HepG2 (cell line): ENCODE results near the gene HBEGF. TPM values are rescaled to one million over a fixed set of nuclear protein-coding genes. Genes with fewer than 3 reads are reported as not detected.
A peak's percentile ranks its signal among the peaks of the same experiment; 100 is the strongest.

Source experiments
- ARID4A ChIP-seq: sonication (generic); formaldehyde crosslinking; IDR thresholded peaks from 2 replicates; pipeline ENCODE4 v1.5.0; 2020; ENCODE audit warnings: mild to moderate bottlenecking, missing genetic modification reagents, borderline replicate concordance
- BRD4 ChIP-seq: sonication (generic); formaldehyde crosslinking; IDR thresholded peaks from 2 replicates; pipeline ENCODE4 v1.4.0; 2020; ENCODE audit warnings: missing genetic modification reagents
- FUBP1 ChIP-seq: sonication (generic); formaldehyde crosslinking; IDR thresholded peaks from 2 replicates; pipeline ENCODE4 v1.5.1; 2020; ENCODE audit warnings: missing genetic modification reagents, mild to moderate bottlenecking, borderline replicate concordance
- GATAD2A ChIP-seq: IDR thresholded peaks from 2 replicates; pipeline ENCODE4 v1.6.1; 2016
- GZF1 ChIP-seq: sonication (generic); formaldehyde crosslinking; IDR thresholded peaks from 2 replicates; pipeline ENCODE4 v1.5.1; 2020; ENCODE audit warnings: mild to moderate bottlenecking, missing genetic modification reagents
- JUN ChIP-seq: sonication (generic); formaldehyde crosslinking; IDR thresholded peaks from 2 replicates; pipeline ENCODE4 v1.4.0; 2020; ENCODE audit warnings: mild to moderate bottlenecking, missing genetic modification reagents
- KDM4B ChIP-seq: sonication (generic); formaldehyde crosslinking; IDR thresholded peaks from 2 replicates; pipeline ENCODE4 v1.4.0; 2020; ENCODE audit warnings: missing genetic modification reagents
- LCORL ChIP-seq, 2 experiments: fragments of 450-650 bp in 1 of 2; sonication (generic) in 1 of 2; formaldehyde crosslinking in 1 of 2; IDR thresholded peaks; 2 replicates each; pipeline versions ENCODE4 v1.5.0 to v1.6.1; 2017 to 2020; ENCODE audit warnings: antibody characterized with exemption in 1 of 2, missing genetic modification reagents in 1 of 2
- PHF20 ChIP-seq: sonication (generic); formaldehyde crosslinking; IDR thresholded peaks from 2 replicates; pipeline ENCODE4 v1.5.0; 2020; ENCODE audit warnings: mild to moderate bottlenecking, missing genetic modification reagents
- RBM22 ChIP-seq: fragments of 200-400 bp; formaldehyde crosslinking; optimal IDR thresholded peaks from 2 replicates; pipeline ENCODE3; 2017; ENCODE audit warnings: mild to moderate bottlenecking, low read length, moderate library complexity
- SNAPC5 ChIP-seq: sonication (generic); formaldehyde crosslinking; IDR thresholded peaks from 2 replicates; pipeline ENCODE4 v1.8.1; 2023; ENCODE audit warnings: mild to moderate bottlenecking, missing genetic modification reagents, borderline replicate concordance
- SOX6 ChIP-seq, 2 experiments: fragments of 450-650 bp in 1 of 2; sonication (generic) in 1 of 2; formaldehyde crosslinking in 1 of 2; IDR thresholded peaks; 2 replicates each; pipeline versions ENCODE4 v1.4.0 to v1.6.1; 2017 to 2020; ENCODE audit warnings: antibody characterized with exemption in 1 of 2, mild to moderate bottlenecking in 1 of 2, missing genetic modification reagents in 1 of 2
- TAF1 ChIP-seq: sonication (generic); formaldehyde crosslinking; IDR thresholded peaks from 2 replicates; pipeline ENCODE4 v1.4.0; 2020; ENCODE audit warnings: missing genetic modification reagents
- TBL1XR1 ChIP-seq: fragments of 150-350 bp; IDR thresholded peaks from 2 replicates; pipeline ENCODE4 v1.6.1; 2014; ENCODE audit warnings: borderline replicate concordance, low read length; ENCODE audit not compliant: partially characterized antibody
- TFAP4 ChIP-seq: sonication (generic); IDR thresholded peaks from 2 replicates; pipeline ENCODE4 v1.6.1; 2016; ENCODE audit warnings: low read depth, borderline replicate concordance
- XBP1 ChIP-seq: sonication (generic); formaldehyde crosslinking; IDR thresholded peaks from 2 replicates; pipeline ENCODE4 v1.5.0; 2020; ENCODE audit warnings: missing genetic modification reagents
- ZFP82 ChIP-seq: sonication (generic); formaldehyde crosslinking; IDR thresholded peaks from 2 replicates; pipeline ENCODE4 v1.5.1; 2020; ENCODE audit warnings: mild to moderate bottlenecking, missing genetic modification reagents, borderline replicate concordance
- ZMAT5 ChIP-seq: sonication (generic); formaldehyde crosslinking; IDR thresholded peaks from 2 replicates; pipeline ENCODE4 v1.5.0; 2020; ENCODE audit warnings: mild to moderate bottlenecking, low read depth, missing genetic modification reagents, borderline replicate concordance
- ZNF121 ChIP-seq: sonication (generic); formaldehyde crosslinking; IDR thresholded peaks from 2 replicates; pipeline ENCODE4 v1.5.0; 2020; ENCODE audit warnings: mild to moderate bottlenecking, missing genetic modification reagents
- ZNF160 ChIP-seq: sonication (generic); formaldehyde crosslinking; IDR thresholded peaks from 2 replicates; pipeline ENCODE4 v1.8.0; 2022; ENCODE audit warnings: mild to moderate bottlenecking, inconsistent platforms, missing genetic modification reagents
- ZNF264 ChIP-seq: sonication (generic); formaldehyde crosslinking; IDR thresholded peaks from 2 replicates; pipeline ENCODE4 v1.4.0; 2020; ENCODE audit warnings: missing genetic modification reagents
- ZNF343 ChIP-seq: sonication (generic); formaldehyde crosslinking; IDR thresholded peaks from 2 replicates; pipeline ENCODE4 v1.4.0; 2020; ENCODE audit warnings: mild to moderate bottlenecking, missing genetic modification reagents
- ZNF878 ChIP-seq: sonication (generic); formaldehyde crosslinking; IDR thresholded peaks from 2 replicates; pipeline ENCODE4 v1.8.1; 2023; ENCODE audit warnings: mild to moderate bottlenecking, missing genetic modification reagents, moderate library complexity
- ZSCAN25 ChIP-seq: sonication (generic); formaldehyde crosslinking; IDR thresholded peaks from 2 replicates; pipeline ENCODE4 v1.8.0; 2022; ENCODE audit warnings: mild to moderate bottlenecking, missing genetic modification reagents
- polyA plus RNA-seq, 8 experiments: library from polyadenylated mRNA; depleted of rRNA in 3 of 8; stranded (reverse) in 7 of 8; unstranded in 1 of 8; fragments of >200 nt; fragmentation: Illumina TruSeq in 4 of 8; extraction: Trizol in 4 of 8; gene quantifications; 2 replicates each; pipeline versions ENCODE4 v1.2.1 to v1.2.3, GENCODE V29; 2011 to 2016; ENCODE audit warnings: low read depth in 4 of 8, missing spikeins in 1 of 8, mixed read lengths in 1 of 8; ENCODE audit not compliant: insufficient read depth in 1 of 8
- total RNA-seq, 5 experiments: library from RNA; depleted of rRNA; stranded (reverse); fragments of >200 nt; fragmentation: Illumina TruSeq; extraction: Trizol; gene quantifications; 2 replicates each; pipeline ENCODE4 v1.2.3, GENCODE V29; 2016; ENCODE audit warnings: low read depth in 1 of 5

Gene HBEGF
- total and polyA plus RNA-seq, 2 of the 13 experiments (the other 11 are each of a cell fraction or from before 2014, with no cell fraction given) = 1.7 to 5.0 TPM

- TF ChIP-seq FUBP1 = no peak
- TF ChIP-seq XBP1 (CRISPR knock-in tag) = no peak
- no peak for TF ChIP-seq SNAPC5 (CRISPR knock-in tag)
- TF ChIP-seq ZNF343 (CRISPR knock-in tag) = no peak
- TF ChIP-seq ZSCAN25 (CRISPR knock-in tag) = no peak
- no peak for TF ChIP-seq PHF20 (CRISPR knock-in tag)
- no peak for TF ChIP-seq RBM22
- no peak; the same call in 1 of the 2 replicates for TF ChIP-seq ARID4A
- TF ChIP-seq TBL1XR1 = no peak
- TF ChIP-seq ZFP82 (CRISPR knock-in tag) = no peak
- TF ChIP-seq TAF1 = no peak
- no peak for TF ChIP-seq ZNF121
- no peak for TF ChIP-seq ZMAT5 (CRISPR knock-in tag)
- no peak for TF ChIP-seq SOX6 (IDR thresholded peaks at IDR 0.05)
- peak; percentile 30; the same call in 1 of the 2 replicates for TF ChIP-seq SOX6 (CRISPR knock-in tag; IDR thresholded peaks at IDR 0.05)
- 0 out of 2 replicates have a peak, but pooled peaks have one; percentile 20 for TF ChIP-seq GATAD2A (CRISPR knock-in tag)
- no peak for TF ChIP-seq ZNF160 (CRISPR knock-in tag)
- TF ChIP-seq LCORL (IDR thresholded peaks at IDR 0.05) = no peak
- TF ChIP-seq LCORL (CRISPR knock-in tag; IDR thresholded peaks at IDR 0.05) = peak; percentile 48; the same call in 1 of the 2 replicates
- TF ChIP-seq KDM4B (CRISPR knock-in tag) = no peak
- no peak for TF ChIP-seq JUN (CRISPR knock-in tag)
- TF ChIP-seq TFAP4 = no peak
- TF ChIP-seq ZNF878 = no peak
- TF ChIP-seq ZNF264 = no peak
- TF ChIP-seq BRD4 (CRISPR knock-in tag) = no peak
- TF ChIP-seq GZF1 = no peak
Observed at GRCh38 chr5:140372971-140373487, 26.6 kb upstream of the HBEGF start (continued).
